Nephron (organoid): ENCODE data around the gene CACNA2D2.
A peak's percentile ranks its signal among the peaks of the same experiment; 100 is the strongest.

Experiments used
- H3K27ac Mint-ChIP-seq, 3 experiments: 2 replicates each; pipeline ENCODE4 v1.8.0; 2020; ENCODE audit warnings: mixed read lengths in 3 of 3, mild to moderate bottlenecking in 2 of 3, moderate library complexity in 1 of 3
- H3K27me3 Mint-ChIP-seq: 2 replicates; pipeline ENCODE4 v1.8.0; 2021; ENCODE audit warnings: low read depth, mild to moderate bottlenecking, moderate library complexity, mixed read lengths
- H3K36me3 Mint-ChIP-seq: 2 replicates; pipeline ENCODE4 v1.8.0; 2020; ENCODE audit warnings: low read depth, mixed read lengths
- H3K4me1 Mint-ChIP-seq: 2 replicates; pipeline ENCODE4 v1.8.0; 2020; ENCODE audit warnings: mixed read lengths
- H3K4me3 Mint-ChIP-seq, 3 experiments: 2 replicates each; pipeline ENCODE4 v1.8.0; 2020; ENCODE audit warnings: mild to moderate bottlenecking in 3 of 3, mixed read lengths in 3 of 3, moderate library complexity in 2 of 3
- H3K9me3 Mint-ChIP-seq: 2 replicates; pipeline ENCODE4 v1.8.0; 2020; ENCODE audit warnings: mixed read lengths
- TF ChIP-seq, protein P1 (sequence below), 3 experiments: fragments of 200-600 bp; sonication (generic); IDR thresholded peaks; one replicate each; pipeline ENCODE4 v1.5.0; 2021; ENCODE audit warnings: antibody characterized with exemption in 3 of 3; ENCODE audit not compliant: unreplicated experiment in 3 of 3

Gene CACNA2D2

DNA sequence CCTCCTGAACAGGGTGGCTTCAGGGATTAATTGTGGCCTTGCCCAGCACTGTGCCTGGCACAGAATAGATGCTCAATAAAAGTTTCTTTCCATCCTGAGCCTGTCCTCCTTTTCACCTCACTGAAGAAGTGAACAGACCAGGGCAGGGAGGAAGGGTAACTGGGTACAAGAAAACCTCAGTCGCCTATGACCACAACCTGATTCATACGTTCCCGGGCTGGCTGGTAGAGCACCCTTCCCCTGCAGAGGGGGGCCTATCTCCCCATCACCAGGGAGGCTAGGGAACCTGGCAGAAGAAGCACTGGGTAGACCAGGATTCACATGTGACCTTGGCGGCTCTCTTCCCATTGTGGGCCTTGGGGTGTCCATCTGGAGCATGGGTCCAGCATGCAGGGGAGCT, 27.8 kb upstream of the CACNA2D2 start:
- no peaks in the 10 kb centered on the region for H3K9me3 Mint-ChIP-seq
- TF ChIP-seq, protein P1, sequence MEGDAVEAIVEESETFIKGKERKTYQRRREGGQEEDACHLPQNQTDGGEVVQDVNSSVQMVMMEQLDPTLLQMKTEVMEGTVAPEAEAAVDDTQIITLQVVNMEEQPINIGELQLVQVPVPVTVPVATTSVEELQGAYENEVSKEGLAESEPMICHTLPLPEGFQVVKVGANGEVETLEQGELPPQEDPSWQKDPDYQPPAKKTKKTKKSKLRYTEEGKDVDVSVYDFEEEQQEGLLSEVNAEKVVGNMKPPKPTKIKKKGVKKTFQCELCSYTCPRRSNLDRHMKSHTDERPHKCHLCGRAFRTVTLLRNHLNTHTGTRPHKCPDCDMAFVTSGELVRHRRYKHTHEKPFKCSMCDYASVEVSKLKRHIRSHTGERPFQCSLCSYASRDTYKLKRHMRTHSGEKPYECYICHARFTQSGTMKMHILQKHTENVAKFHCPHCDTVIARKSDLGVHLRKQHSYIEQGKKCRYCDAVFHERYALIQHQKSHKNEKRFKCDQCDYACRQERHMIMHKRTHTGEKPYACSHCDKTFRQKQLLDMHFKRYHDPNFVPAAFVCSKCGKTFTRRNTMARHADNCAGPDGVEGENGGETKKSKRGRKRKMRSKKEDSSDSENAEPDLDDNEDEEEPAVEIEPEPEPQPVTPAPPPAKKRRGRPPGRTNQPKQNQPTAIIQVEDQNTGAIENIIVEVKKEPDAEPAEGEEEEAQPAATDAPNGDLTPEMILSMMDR (IDR thresholded peaks at IDR 0.05; ENCODE audit: unreplicated experiment in 3 of 3): no peak
- H3K36me3 Mint-ChIP-seq: no peaks in the 10 kb centered on the region
- peaks cover 28% of the 10 kb centered on the region for H3K4me1 Mint-ChIP-seq
- H3K4me3 Mint-ChIP-seq: no peak overlapping the region
- peaks cover 19% of the 10 kb centered on the region for H3K27me3 Mint-ChIP-seq
- H3K27ac Mint-ChIP-seq: no peak overlapping the region

DNA sequence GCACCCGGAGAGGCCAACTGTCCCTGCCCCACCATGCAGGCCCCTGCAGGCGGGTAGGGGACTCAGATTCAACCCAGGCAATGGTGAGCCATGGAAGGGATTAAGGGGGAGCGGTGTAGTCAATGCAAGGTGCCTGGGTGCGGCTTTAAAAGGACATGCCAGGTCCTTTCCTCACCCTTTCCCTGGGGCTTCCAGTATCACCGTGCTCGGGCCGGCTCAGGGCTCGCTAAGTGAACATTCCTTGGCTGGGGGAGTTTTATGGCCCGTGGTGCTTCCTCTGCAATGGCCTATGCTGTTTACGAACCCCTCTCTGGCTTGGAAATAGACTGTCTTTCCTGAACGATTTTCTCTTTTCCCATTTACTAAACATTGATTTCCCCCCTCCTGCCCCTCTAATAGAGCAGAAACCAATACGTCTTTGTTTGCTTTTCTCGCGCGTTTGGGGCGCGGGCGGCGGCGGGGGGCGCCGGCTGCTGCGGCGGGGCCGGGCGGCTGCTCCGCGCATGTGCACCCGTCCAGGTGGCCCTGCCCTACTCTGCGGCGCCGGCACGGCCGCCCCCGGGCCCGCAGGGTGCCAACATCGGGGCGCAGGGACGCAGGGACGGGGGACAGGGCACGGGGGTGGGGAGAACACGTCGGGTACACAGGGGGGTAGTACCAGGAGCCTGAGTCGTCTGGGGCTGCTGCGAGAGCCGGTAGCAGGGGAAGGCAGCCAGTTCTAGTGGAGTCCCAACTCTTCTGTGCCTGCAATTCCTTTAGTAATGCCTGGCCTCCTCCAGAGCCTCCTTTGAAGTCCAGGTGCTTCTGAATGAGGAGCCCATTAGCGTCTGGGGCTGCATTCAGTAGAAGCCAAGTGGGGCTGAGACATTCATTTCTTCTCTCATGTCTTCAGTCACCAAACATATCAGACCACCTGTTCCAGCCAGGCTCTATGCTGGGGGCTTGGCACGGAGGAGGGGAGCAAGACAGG, 26.9 kb upstream of the CACNA2D2 start:
- H3K4me1 Mint-ChIP-seq: peaks cover 28% of the 10 kb centered on the region
- no peak overlapping the region for H3K27ac Mint-ChIP-seq
- peak overlapping the region; percentile 40 to 64 (median 46) for H3K4me3 Mint-ChIP-seq
- no peaks in the 10 kb centered on the region for H3K36me3 Mint-ChIP-seq
- H3K27me3 Mint-ChIP-seq: peaks cover 19% of the 10 kb centered on the region
- TF ChIP-seq, protein P1 (IDR thresholded peaks at IDR 0.05; ENCODE audit: unreplicated experiment in 3 of 3): no peak
- no peaks in the 10 kb centered on the region for H3K9me3 Mint-ChIP-seq

DNA sequence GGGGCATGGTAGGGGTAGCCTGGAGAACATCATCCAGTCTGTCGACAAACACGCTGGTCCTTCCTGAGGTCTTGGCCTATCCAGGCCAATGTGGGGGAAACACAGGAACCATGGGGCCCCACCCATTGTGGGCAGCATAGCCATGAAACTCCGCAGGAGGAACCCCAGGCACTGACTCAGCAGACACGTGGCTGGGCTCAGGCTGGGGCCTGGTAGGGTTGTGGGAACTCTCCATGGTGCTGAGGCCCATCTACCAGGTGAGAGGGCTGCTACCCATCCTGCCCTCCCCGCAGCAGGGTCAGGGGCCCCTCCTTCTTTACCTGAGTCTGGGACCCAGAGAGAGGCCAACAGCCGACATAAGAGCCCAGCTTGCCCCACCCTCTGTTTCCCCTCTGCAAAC, 22.6 kb upstream of the CACNA2D2 start:
- TF ChIP-seq, protein P1 (IDR thresholded peaks at IDR 0.05; ENCODE audit: unreplicated experiment in 3 of 3): no peak
- H3K27me3 Mint-ChIP-seq: peaks cover 38% of the 10 kb centered on the region
- H3K27ac Mint-ChIP-seq: no peak overlapping the region
- peaks cover 8% of the 10 kb centered on the region for H3K4me1 Mint-ChIP-seq
- no peaks in the 10 kb centered on the region for H3K36me3 Mint-ChIP-seq
- no peaks in the 10 kb centered on the region for H3K9me3 Mint-ChIP-seq
- no peak overlapping the region for H3K4me3 Mint-ChIP-seq

DNA sequence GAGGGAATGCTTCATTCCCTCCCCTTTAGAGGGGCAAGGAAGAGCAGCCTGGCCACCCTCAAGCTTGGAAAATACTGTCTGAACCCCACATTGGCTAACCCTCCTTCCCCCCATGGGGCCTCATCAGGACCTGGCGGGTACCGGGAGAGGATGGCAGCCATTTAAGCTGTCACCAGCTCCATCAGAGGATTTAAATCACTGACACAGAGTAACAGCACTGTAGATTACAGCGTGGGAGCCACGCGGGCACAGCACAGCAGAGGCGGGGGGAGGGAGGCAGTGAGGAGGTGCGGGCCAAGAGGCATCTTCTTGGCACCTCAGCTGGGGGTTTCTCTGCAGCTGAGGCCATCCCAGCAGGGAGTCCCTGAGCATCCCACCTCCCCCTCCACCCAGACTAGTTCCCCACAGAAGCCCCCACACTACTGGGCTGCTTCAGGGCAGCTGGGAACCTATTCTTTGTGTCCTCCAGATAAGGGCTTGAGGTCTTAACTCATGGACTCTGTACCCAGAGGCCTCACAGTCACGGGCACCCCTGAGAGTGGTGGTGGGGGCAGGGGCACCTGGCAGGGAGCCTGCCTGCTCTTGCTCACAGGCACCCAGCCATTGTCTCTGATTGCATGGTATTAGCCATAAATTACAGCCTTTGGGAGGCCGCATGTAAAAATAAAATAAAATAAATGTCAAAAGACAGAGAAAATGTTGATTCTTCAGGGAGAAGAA, 21.9 kb upstream of the CACNA2D2 start:
- no peak overlapping the region for H3K4me3 Mint-ChIP-seq
- H3K27me3 Mint-ChIP-seq: peaks cover 39% of the 10 kb centered on the region
- no peak overlapping the region for H3K27ac Mint-ChIP-seq
- H3K9me3 Mint-ChIP-seq: no peaks in the 10 kb centered on the region
- TF ChIP-seq, protein P1 (IDR thresholded peaks at IDR 0.05; ENCODE audit: unreplicated experiment in 3 of 3): no peak
- H3K36me3 Mint-ChIP-seq: no peaks in the 10 kb centered on the region
- peaks cover 8% of the 10 kb centered on the region for H3K4me1 Mint-ChIP-seq

DNA sequence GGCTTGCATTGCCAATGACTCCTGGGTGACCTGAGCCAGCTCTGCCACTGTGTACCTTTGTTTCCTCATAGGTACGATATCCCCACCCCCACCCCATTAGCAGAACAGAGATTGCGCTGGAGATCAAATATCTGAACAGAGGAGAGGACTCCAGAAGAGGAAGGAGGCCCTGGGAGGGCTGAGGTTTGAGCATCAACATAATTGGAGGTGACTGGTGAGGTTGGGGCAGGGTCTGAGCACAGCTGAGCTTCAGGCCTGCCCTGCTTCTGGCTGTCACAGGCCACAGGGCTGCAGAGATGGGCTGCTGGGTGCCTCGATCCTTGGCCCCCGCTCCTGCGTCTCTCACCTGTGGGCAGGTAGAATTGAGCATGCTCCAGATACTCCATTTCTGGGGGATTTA, 21.3 kb upstream of the CACNA2D2 start:
- H3K36me3 Mint-ChIP-seq: no peaks in the 10 kb centered on the region
- no peak overlapping the region for H3K27ac Mint-ChIP-seq
- H3K9me3 Mint-ChIP-seq: no peaks in the 10 kb centered on the region
- H3K4me3 Mint-ChIP-seq: no peak overlapping the region
- TF ChIP-seq, protein P1 (IDR thresholded peaks at IDR 0.05; ENCODE audit: unreplicated experiment in 3 of 3): no peak
- peaks cover 2% of the 10 kb centered on the region for H3K4me1 Mint-ChIP-seq
- H3K27me3 Mint-ChIP-seq: peaks cover 37% of the 10 kb centered on the region
